Sigmoid colon (tissue), 4 donors: ENCODE data around the gene MMP24.

Experiments used
- EP300 ChIP-seq, 4 donors: sonication (generic); formaldehyde crosslinking; IDR thresholded peaks; one replicate each; pipeline ENCODE4 v1.6.1; 2017; ENCODE audit warnings: antibody characterized with exemption in 4 of 4
- POLR2A ChIP-seq, 2 donors: fragments of 450-650 bp; IDR thresholded peaks; one replicate each; pipeline ENCODE4 v1.6.1; 2016; ENCODE audit warnings: antibody characterized with exemption in 2 of 2, mild to moderate bottlenecking in 2 of 2, moderate library complexity in 2 of 2
- POLR2AphosphoS5 ChIP-seq, 4 donors: sonication (generic); formaldehyde crosslinking; IDR thresholded peaks; one replicate each; pipeline ENCODE4 v1.6.1; 2017; ENCODE audit warnings: antibody characterized with exemption in 4 of 4
- TF ChIP-seq, protein P1 (sequence below), 4 experiments: fragments of 450-650 bp in 3 of 4; fragments of 200-600 bp in 1 of 4; IDR thresholded peaks; one replicate each; pipeline ENCODE4 v1.5.1; 2016 to 2019; ENCODE audit warnings: antibody characterized with exemption in 4 of 4, mild to moderate bottlenecking in 3 of 4, moderate library complexity in 2 of 4

DNA sequence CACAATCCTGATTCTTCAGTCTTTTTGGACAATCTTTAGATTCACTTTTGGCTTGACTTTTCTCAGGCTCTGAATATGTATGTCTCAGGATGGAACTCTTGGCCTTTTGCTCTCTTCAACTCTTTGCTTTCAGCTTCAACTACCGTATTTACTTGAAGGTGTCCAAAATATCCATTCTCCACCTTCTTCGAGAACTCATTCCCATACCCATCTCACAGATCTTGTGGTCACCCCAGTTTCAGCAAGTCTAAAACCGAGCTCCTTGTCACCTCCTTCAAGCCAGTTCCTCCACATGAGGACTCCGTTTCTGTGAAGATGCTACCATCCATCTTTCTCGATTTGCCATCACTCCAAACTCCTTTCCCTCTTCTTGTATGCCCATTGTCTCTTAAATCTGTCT lies 2.0 kb upstream of the MMP24 start:
- TF ChIP-seq POLR2AphosphoS5 (IDR thresholded peaks at IDR 0.05) (no peak), POLR2A (IDR thresholded peaks at IDR 0.05) (no peak), EP300 (IDR thresholded peaks at IDR 0.05) (no peak)
- TF ChIP-seq, protein P1, sequence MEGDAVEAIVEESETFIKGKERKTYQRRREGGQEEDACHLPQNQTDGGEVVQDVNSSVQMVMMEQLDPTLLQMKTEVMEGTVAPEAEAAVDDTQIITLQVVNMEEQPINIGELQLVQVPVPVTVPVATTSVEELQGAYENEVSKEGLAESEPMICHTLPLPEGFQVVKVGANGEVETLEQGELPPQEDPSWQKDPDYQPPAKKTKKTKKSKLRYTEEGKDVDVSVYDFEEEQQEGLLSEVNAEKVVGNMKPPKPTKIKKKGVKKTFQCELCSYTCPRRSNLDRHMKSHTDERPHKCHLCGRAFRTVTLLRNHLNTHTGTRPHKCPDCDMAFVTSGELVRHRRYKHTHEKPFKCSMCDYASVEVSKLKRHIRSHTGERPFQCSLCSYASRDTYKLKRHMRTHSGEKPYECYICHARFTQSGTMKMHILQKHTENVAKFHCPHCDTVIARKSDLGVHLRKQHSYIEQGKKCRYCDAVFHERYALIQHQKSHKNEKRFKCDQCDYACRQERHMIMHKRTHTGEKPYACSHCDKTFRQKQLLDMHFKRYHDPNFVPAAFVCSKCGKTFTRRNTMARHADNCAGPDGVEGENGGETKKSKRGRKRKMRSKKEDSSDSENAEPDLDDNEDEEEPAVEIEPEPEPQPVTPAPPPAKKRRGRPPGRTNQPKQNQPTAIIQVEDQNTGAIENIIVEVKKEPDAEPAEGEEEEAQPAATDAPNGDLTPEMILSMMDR (IDR thresholded peaks at IDR 0.05) = no peak
